Measurements from ENCODE around the gene SH3TC1.

DNA sequence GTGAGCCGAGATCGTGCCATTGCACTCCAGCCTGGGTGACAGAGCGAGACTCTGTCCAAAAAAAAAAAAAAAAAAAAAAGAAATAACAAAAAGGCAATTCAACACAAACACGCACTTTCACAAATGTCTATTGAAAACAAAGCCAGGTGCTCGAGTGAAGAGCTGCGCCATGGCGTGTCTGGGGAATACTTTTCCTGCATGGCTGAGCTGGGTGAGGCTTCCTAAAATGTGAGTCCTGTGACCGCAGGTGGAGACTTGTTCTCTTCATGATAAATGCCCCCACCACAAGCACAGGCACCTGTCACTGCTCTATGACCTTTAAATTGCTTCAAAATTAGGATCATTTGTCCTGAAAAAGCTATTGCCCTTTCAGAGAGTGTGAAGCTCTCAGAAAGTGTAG, 36.5 kb upstream of the SH3TC1 start:
- TF ChIP-seq, protein P1, sequence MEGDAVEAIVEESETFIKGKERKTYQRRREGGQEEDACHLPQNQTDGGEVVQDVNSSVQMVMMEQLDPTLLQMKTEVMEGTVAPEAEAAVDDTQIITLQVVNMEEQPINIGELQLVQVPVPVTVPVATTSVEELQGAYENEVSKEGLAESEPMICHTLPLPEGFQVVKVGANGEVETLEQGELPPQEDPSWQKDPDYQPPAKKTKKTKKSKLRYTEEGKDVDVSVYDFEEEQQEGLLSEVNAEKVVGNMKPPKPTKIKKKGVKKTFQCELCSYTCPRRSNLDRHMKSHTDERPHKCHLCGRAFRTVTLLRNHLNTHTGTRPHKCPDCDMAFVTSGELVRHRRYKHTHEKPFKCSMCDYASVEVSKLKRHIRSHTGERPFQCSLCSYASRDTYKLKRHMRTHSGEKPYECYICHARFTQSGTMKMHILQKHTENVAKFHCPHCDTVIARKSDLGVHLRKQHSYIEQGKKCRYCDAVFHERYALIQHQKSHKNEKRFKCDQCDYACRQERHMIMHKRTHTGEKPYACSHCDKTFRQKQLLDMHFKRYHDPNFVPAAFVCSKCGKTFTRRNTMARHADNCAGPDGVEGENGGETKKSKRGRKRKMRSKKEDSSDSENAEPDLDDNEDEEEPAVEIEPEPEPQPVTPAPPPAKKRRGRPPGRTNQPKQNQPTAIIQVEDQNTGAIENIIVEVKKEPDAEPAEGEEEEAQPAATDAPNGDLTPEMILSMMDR (IDR thresholded peaks at IDR 0.05): no peak
- TF ChIP-seq RNF2 (IDR thresholded peaks at IDR 0.05; ENCODE audit: borderline replicate concordance, low read depth): no peak
- no peak for TF ChIP-seq HOXA7 (CRISPR knock-in tag; IDR thresholded peaks at IDR 0.05)
- TF ChIP-seq POLR2A (IDR thresholded peaks at IDR 0.05; ENCODE audit: low read length): no peak
- no peak for TF ChIP-seq CEBPB (IDR thresholded peaks at IDR 0.05)
- no peak for TF ChIP-seq CBX8 (IDR thresholded peaks at IDR 0.05)
- no peak for TF ChIP-seq JUN (IDR thresholded peaks at IDR 0.05)
- no peak for TF ChIP-seq EP300 (IDR thresholded peaks at IDR 0.05)
- no peak for TF ChIP-seq SMC3 (IDR thresholded peaks at IDR 0.05)
- TF ChIP-seq, protein P2, sequence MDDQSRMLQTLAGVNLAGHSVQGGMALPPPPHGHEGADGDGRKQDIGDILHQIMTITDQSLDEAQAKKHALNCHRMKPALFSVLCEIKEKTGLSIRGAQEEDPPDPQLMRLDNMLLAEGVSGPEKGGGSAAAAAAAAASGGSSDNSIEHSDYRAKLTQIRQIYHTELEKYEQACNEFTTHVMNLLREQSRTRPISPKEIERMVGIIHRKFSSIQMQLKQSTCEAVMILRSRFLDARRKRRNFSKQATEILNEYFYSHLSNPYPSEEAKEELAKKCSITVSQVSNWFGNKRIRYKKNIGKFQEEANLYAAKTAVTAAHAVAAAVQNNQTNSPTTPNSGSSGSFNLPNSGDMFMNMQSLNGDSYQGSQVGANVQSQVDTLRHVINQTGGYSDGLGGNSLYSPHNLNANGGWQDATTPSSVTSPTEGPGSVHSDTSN (IDR thresholded peaks at IDR 0.05): no peak
- no peak for TF ChIP-seq CHD2 (IDR thresholded peaks at IDR 0.05; ENCODE audit: low read length, partially characterized antibody)
- TF ChIP-seq, protein P3, sequence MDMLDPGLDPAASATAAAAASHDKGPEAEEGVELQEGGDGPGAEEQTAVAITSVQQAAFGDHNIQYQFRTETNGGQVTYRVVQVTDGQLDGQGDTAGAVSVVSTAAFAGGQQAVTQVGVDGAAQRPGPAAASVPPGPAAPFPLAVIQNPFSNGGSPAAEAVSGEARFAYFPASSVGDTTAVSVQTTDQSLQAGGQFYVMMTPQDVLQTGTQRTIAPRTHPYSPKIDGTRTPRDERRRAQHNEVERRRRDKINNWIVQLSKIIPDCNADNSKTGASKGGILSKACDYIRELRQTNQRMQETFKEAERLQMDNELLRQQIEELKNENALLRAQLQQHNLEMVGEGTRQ (IDR thresholded peaks at IDR 0.05): no peak
- TF ChIP-seq ESRRA (IDR thresholded peaks at IDR 0.05; ENCODE audit: borderline replicate concordance, low read length): no peak
- TF ChIP-seq MAFK (IDR thresholded peaks at IDR 0.05; ENCODE audit: partially characterized antibody): no peak
